HepG2 (cell line): ENCODE measurements around the gene IZUMO4. TPM values are rescaled to one million over a fixed set of nuclear protein-coding genes. Genes with fewer than 3 reads are reported as not detected.

Source experiments
- ARNTL ChIP-seq: sonication (generic); formaldehyde crosslinking; IDR thresholded peaks from 2 replicates; pipeline ENCODE4 v1.4.0; 2020; ENCODE audit warnings: mild to moderate bottlenecking, missing genetic modification reagents
- CSRNP1 ChIP-seq: sonication (generic); formaldehyde crosslinking; IDR thresholded peaks from 2 replicates; pipeline ENCODE4 v1.8.1; 2023; ENCODE audit warnings: mild to moderate bottlenecking, missing genetic modification reagents
- DNMT1 ChIP-seq: sonication (generic); formaldehyde crosslinking; IDR thresholded peaks from 2 replicates; pipeline ENCODE4 v1.5.1; 2020; ENCODE audit warnings: mild to moderate bottlenecking, missing genetic modification reagents
- DRAP1 ChIP-seq: IDR thresholded peaks from 2 replicates; pipeline ENCODE4 v1.6.1; 2016; ENCODE audit warnings: missing genetic modification reagents, missing compliant biosample characterization
- HNRNPK ChIP-seq: fragments of 200-400 bp; formaldehyde crosslinking; IDR thresholded peaks from 2 replicates; pipeline ENCODE4 v1.6.1; 2018; ENCODE audit warnings: low read length, low read depth, moderate library complexity, mild to moderate bottlenecking; ENCODE audit not compliant: poor library complexity, severe bottlenecking
- MXD4 ChIP-seq: IDR thresholded peaks from 2 replicates; pipeline ENCODE4 v1.6.1; 2016; ENCODE audit warnings: mild to moderate bottlenecking, missing biosample characterization, missing genetic modification reagents
- PAF1 ChIP-seq: IDR thresholded peaks from 2 replicates; pipeline ENCODE4 v1.6.1; 2016; ENCODE audit warnings: missing genetic modification reagents, missing compliant biosample characterization
- PATZ1 ChIP-seq: sonication (generic); formaldehyde crosslinking; IDR thresholded peaks from 2 replicates; pipeline ENCODE4 v1.4.0; 2020; ENCODE audit warnings: missing genetic modification reagents
- PCBP1 ChIP-seq: fragments of 200-400 bp; formaldehyde crosslinking; IDR thresholded peaks from 2 replicates; pipeline ENCODE4 v1.6.1; 2017; ENCODE audit warnings: mild to moderate bottlenecking, low read depth, low read length, borderline replicate concordance
- RBFOX2 ChIP-seq: fragments of 200-400 bp; formaldehyde crosslinking; IDR thresholded peaks from 2 replicates; pipeline ENCODE4 v1.6.1; 2017; ENCODE audit warnings: low read depth, mild to moderate bottlenecking, low read length
- SMAD9 ChIP-seq: sonication (generic); formaldehyde crosslinking; IDR thresholded peaks from 2 replicates; pipeline ENCODE4 v1.5.1; 2020; ENCODE audit warnings: mild to moderate bottlenecking, missing genetic modification reagents
- SP1 ChIP-seq, 2 experiments: fragments of 450-650 bp in 1 of 2; sonication (generic) in 1 of 2; formaldehyde crosslinking in 1 of 2; IDR thresholded peaks; 2 replicates each; pipeline versions ENCODE4 v1.4.0 to v1.6.1; 2016 to 2020; ENCODE audit warnings: missing genetic modification reagents in 1 of 2
- U2AF1 ChIP-seq: fragments of 200-400 bp; formaldehyde crosslinking; optimal IDR thresholded peaks from 2 replicates; pipeline ENCODE3; 2017; ENCODE audit warnings: mild to moderate bottlenecking, low read depth, low read length
- ZNF362 ChIP-seq: sonication (generic); formaldehyde crosslinking; IDR thresholded peaks from 2 replicates; pipeline ENCODE4 v1.4.0; 2020; ENCODE audit warnings: missing genetic modification reagents, mild to moderate bottlenecking, borderline replicate concordance
- ZNF512B ChIP-seq: sonication (generic); formaldehyde crosslinking; IDR thresholded peaks from 2 replicates; pipeline ENCODE4 v1.5.1; 2020; ENCODE audit warnings: missing genetic modification reagents, mild to moderate bottlenecking, borderline replicate concordance
- ZNF709 ChIP-seq: sonication (generic); formaldehyde crosslinking; IDR thresholded peaks from 2 replicates; pipeline ENCODE4 v1.5.0; 2020; ENCODE audit warnings: mild to moderate bottlenecking, missing genetic modification reagents
- ZNF784 ChIP-seq: sonication (generic); formaldehyde crosslinking; IDR thresholded peaks from 2 replicates; pipeline ENCODE4 v1.5.1; 2020; ENCODE audit warnings: missing genetic modification reagents, mild to moderate bottlenecking, borderline replicate concordance
- polyA plus RNA-seq, 8 experiments: library from polyadenylated mRNA; depleted of rRNA in 3 of 8; stranded (reverse) in 7 of 8; unstranded in 1 of 8; fragments of >200 nt; fragmentation: Illumina TruSeq in 4 of 8; extraction: Trizol in 4 of 8; gene quantifications; 2 replicates each; pipeline versions ENCODE4 v1.2.1 to v1.2.3, GENCODE V29; 2011 to 2016; ENCODE audit warnings: low read depth in 4 of 8, missing spikeins in 1 of 8, mixed read lengths in 1 of 8; ENCODE audit not compliant: insufficient read depth in 1 of 8
- total RNA-seq, 5 experiments: library from RNA; depleted of rRNA; stranded (reverse); fragments of >200 nt; fragmentation: Illumina TruSeq; extraction: Trizol; gene quantifications; 2 replicates each; pipeline ENCODE4 v1.2.3, GENCODE V29; 2016; ENCODE audit warnings: low read depth in 1 of 5

IZUMO4 gene
- total and polyA plus RNA-seq, 2 of the 13 experiments (the other 11 are each of a cell fraction or from before 2014, with no cell fraction given), result 0.77 to 3.9 TPM

- TF ChIP-seq ARNTL (CRISPR knock-in tag), result 0 out of 2 replicates have a peak, but pooled peaks have one; percentile 65
- no peak for TF ChIP-seq SMAD9 (CRISPR knock-in tag)
- 0 out of 2 replicates have a peak, but pooled peaks have one; percentile 14 for TF ChIP-seq ZNF784 (CRISPR knock-in tag)
- 0 out of 2 replicates have a peak, but pooled peaks have one; percentile 3 for TF ChIP-seq ZNF362 (CRISPR knock-in tag)
- TF ChIP-seq PCBP1, result no peak
- TF ChIP-seq RBFOX2, result peak; percentile 63
- TF ChIP-seq MXD4 (CRISPR knock-in tag), result peak; percentile 42; the same call in 1 of the 2 replicates
- TF ChIP-seq DRAP1 (CRISPR knock-in tag), result peak; percentile 89
- TF ChIP-seq ZNF709 (CRISPR knock-in tag), result no peak
- TF ChIP-seq ZNF512B (CRISPR knock-in tag), result no peak
- TF ChIP-seq SP1 (IDR thresholded peaks at IDR 0.05), result peak; percentile 53; the same call in 1 of the 2 replicates
- peak; percentile 19; the same call in 1 of the 2 replicates for TF ChIP-seq SP1 (CRISPR knock-in tag; IDR thresholded peaks at IDR 0.05)
- peak; percentile 14; the same call in 1 of the 2 replicates for TF ChIP-seq CSRNP1 (CRISPR knock-in tag)
- TF ChIP-seq U2AF1, result no peak
- TF ChIP-seq PAF1 (CRISPR knock-in tag), result no peak
- TF ChIP-seq PATZ1, result peak; percentile 16; the same call in 1 of the 2 replicates
- peak; percentile 69 for TF ChIP-seq HNRNPK
- TF ChIP-seq DNMT1, result 0 out of 2 replicates have a peak, but pooled peaks have one; percentile 9
Measured at GRCh38 chr19:2096480-2097202, at the start of gene IZUMO4 (continued).
